ENCODE data around the gene GPC6. TPM values are rescaled to one million over a fixed set of nuclear protein-coding genes. Genes with fewer than 3 reads are reported as not detected.

GPC6 gene
- total RNA-seq, 1 experiment from 2014 or later = 0.22 TPM

DNA sequence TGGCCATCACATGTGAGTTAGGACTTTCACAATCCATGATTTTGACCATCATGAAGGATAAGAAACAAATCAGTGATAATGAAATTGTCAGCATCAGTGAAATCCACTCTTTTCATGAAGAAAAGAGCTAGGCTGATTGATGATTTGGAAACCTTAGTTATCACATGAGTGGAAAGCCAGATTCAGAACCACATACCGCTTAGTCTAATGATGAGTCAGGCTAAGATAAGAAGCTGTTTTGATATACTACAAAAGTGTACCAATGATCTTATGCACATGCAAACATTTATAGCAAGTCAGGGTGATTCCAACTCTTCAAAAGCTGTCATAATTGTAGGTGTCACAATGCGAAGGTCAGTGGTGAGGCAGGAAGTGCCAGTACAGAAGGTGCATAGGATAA, 519.3 kb downstream of the GPC6 start:
- H3K27ac ChIP-seq (ENCODE audit: low read depth, low read length) = no peak overlapping the region
- H3K9me3 ChIP-seq (ENCODE audit: control insufficient read depth in 1 of 2, insufficient read depth in 1 of 2, low read depth in 1 of 2, low read length in 2 of 2) = peaks cover 27% of the 10 kb centered on the region in 2 experiments; a peak in 2 of 4 replicates
- no peaks in the 10 kb centered on the region for H3K27me3 ChIP-seq (ENCODE audit: insufficient read depth, low read length)
- intact Hi-C loops (cut with micrococcal nuclease) = no loop called here
- BruUV-seq (replicated peaks) = no TSS peak
- no peak for ATAC-seq
- CTCF ChIA-PET = no interaction called here
- no peaks in the 10 kb centered on the region for H3K9me2 ChIP-seq (ENCODE audit: insufficient read depth)
- no peak overlapping the region for H3K4me2 ChIP-seq (ENCODE audit: low read length)
- no peaks in the 10 kb centered on the region for H4K20me1 ChIP-seq (ENCODE audit: insufficient read depth)
- POLR2A ChIA-PET = no interaction called here
- no peak overlapping the region for H3K9ac ChIP-seq (ENCODE audit: low read length)
- no peak for DNase-seq (ENCODE audit: low read depth, low spot score)
- RAD21 ChIA-PET (ENCODE audit: low non-redundant PET in 1 of 2, low total read pairs in 2 of 2, uncharacterized antibody in 2 of 2, unreplicated experiment in 2 of 2) = no interaction called here
- no peak overlapping the region for H3K4me3 ChIP-seq (replicated peaks in 1 of 2; ENCODE audit: low read depth in 1 of 2, low read length in 2 of 2)
- no peaks in the 10 kb centered on the region for H3K79me2 ChIP-seq (ENCODE audit: insufficient read depth, low read length)
- H2AFZ ChIP-seq (ENCODE audit: low read depth, low read length, poor library complexity, severe bottlenecking) = no peak overlapping the region
- no peaks in the 10 kb centered on the region for H3K4me1 ChIP-seq (ENCODE audit: control insufficient read depth in 1 of 2, insufficient read depth in 2 of 2, low read length in 2 of 2)
- H3K36me3 ChIP-seq (ENCODE audit: control insufficient read depth in 1 of 2, insufficient read depth in 2 of 2, low read length in 2 of 2) = no peaks in the 10 kb centered on the region
- no peak for TF ChIP-seq CEBPB (IDR thresholded peaks at IDR 0.05; ENCODE audit: low read depth)
- TF ChIP-seq SRF (IDR thresholded peaks at IDR 0.05; ENCODE audit: low read depth) = no peak
- no peak for TF ChIP-seq ATF3 (IDR thresholded peaks at IDR 0.05)
- no peak for TF ChIP-seq TCF7L2 (IDR thresholded peaks at IDR 0.05; ENCODE audit: borderline replicate concordance, extremely low read depth, insufficient read depth, insufficient read length)
- TF ChIP-seq SP1 (IDR thresholded peaks at IDR 0.05; ENCODE audit: low read depth) = no peak
- no peak for TF ChIP-seq EGR1 (IDR thresholded peaks at IDR 0.05; ENCODE audit: low read depth)
- TF ChIP-seq JUND (IDR thresholded peaks at IDR 0.05) = no peak
- TF ChIP-seq POLR2AphosphoS5 (IDR thresholded peaks at IDR 0.05; ENCODE audit: low read depth, low read length) = no peak
- TF ChIP-seq EZH2 (IDR thresholded peaks at IDR 0.05) = no peak
- no peak for TF ChIP-seq ZBTB33 (IDR thresholded peaks at IDR 0.05; ENCODE audit: extremely low read depth, insufficient replicate concordance, low read length)
- TF ChIP-seq ZFX (IDR thresholded peaks at IDR 0.05) = no peak
- no peak for TF ChIP-seq FOSL1 (IDR thresholded peaks at IDR 0.05; ENCODE audit: low read depth)
- TF ChIP-seq SIN3A (IDR thresholded peaks at IDR 0.05; ENCODE audit: low read depth) = no peak
